Activated CD8-positive, alpha-beta memory T cell treated with anti-CD3 and anti-CD28 coated beads for 4 hours (primary cell): ENCODE results near the gene FAHD1.
"Not testable (repeated sequence)": the region's sequence is repeated elsewhere in the genome, so short reads cannot be mapped to it uniquely, and the experiment has no call there.

Source experiments
- DNase-seq, 2 donors: peaks; one replicate each; pipeline ENCODE4 v3.0.0-alpha.2; 2020; ENCODE audit warnings: low read depth in 2 of 2

Gene FAHD1

GRCh38 chr16:1789643-1790045 is 37.4 kb upstream of the FAHD1 start:
- no peak for DNase-seq

DNA sequence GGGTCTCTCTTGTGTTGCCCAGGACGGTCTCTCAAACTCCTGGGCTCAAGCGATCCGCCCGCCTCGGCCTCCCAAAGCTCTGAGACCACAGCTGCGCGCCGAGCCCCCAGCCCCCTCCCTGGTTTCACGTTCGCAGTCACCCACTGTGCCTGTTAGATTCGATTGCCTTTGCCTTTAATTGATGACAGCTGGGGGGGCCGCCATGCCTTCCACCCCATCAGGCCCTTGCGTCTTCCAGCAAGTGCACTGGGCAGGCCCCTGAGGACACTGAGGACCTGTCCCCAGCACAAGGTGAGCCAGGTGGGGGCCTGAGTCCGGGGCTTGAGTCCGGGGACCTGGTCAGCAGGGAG is 36.8 kb upstream of the FAHD1 start:
- DNase-seq = no peak

DNA sequence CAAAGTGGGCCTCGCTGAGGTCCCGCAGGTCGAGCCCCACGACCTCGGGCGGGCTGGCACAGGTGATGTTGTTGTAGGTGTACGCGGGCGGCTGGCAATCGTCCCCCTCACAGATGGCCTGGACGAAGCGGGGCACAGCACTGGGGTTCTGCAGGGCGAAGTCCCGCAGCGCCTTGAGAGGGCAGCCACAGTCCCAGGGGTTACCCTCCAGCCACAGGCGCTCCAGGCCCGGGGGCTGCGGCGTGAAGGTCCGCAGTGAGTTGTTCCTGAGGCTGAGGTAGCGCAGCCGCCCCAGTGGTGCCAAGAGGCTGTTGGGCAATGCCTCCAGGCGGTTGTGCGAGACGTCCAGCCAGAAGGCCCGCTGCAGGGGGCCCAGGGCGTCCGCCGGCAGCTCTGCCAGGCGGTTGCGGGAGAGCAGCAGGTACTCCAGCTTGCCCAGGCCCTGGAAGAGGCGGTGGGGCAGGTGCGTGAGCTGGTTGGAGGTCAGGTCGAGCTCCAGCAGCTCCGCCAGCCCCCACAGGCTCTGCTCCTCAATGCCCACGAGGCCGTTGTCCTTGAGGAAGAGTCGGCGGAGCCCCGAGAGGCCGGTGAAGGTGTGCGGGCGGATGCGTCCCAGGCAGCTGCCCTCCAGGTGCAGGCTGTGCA is 36.3 kb upstream of the FAHD1 start:
- DNase-seq = no peak

GRCh38 chr16:1791256-1791942 is 35.6 kb upstream of the FAHD1 start:
- DNase-seq = no peak

GRCh38 chr16:1791943-1792812 is 34.8 kb upstream of the FAHD1 start:
- DNase-seq = no peak

- no peak for DNase-seq
These were observed 34.0 kb upstream of the FAHD1 start for GRCh38 chr16:1792836-1793577.

DNA sequence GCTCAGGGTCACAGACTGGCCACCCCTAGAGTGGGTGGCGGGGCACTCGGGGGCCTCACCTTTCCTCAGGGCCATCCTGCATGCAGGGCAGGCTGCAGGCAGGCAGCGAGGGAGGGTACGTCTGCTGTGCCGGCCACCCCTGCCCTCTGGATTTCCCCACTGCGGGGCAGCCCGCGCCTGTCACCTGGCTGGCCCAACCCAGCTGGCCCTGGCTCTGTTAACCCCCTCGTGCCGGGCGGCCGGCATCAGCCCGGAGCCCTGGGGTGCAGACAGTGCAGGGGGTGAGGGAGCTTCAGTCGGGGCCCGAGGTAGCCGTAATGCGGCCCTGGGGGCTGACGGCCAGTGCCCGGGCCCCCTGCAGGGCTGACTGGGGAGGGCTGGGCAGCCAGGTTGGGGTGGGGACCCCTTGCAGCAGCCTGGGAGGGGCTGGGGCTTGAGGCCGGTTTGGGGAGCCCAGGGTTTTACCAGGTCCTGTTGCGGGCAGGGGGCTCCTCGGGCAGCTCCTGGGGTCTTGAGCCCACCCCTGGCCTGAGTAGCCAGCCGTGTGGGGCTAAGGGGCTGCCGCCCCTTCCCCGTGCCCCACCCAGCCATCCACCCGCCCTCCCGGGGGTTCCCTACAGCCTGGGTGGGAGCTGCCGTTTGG is 33.3 kb upstream of the FAHD1 start, which contains the start of gene IGFALS:
Gene IGFALS, minus strand, starts transcription at position 128 of the 643 bp plus-strand sequence. Its CDS starts 53 bp downstream, at position 75.
- no peak for DNase-seq

DNA sequence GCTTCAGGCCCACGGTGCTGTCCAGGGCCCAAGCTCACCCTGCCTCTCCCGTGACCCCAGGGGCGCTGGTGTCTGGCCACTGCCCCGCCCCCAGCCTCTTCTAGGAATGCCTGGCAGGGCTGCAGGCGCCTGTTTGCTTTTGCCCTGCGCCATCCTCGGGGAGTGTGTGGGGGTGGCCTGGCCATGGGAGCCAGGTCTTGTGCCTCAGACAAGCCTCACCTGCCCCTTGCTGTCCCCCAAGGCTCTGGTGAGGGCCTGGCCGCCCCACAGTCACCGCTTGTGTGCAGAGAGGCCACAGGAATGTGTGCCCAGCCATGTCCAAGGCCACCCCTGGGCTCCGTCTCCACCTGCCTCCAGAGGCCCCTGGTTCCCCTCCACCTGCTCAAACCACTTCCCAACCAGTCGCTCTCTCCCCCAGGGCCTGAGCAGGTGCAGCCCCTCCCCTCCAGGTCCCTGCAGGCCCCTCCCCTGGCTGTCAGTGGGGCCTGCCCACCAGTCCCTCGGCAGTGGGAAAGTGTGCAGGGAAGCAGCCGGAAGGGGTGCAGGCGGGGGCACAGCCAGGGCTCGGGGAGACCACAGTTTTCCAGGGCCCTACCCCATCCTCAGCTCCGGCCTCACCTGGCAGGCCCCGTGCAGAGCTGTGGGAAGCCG is 32.7 kb upstream of the FAHD1 start:
- no peak for DNase-seq

DNA sequence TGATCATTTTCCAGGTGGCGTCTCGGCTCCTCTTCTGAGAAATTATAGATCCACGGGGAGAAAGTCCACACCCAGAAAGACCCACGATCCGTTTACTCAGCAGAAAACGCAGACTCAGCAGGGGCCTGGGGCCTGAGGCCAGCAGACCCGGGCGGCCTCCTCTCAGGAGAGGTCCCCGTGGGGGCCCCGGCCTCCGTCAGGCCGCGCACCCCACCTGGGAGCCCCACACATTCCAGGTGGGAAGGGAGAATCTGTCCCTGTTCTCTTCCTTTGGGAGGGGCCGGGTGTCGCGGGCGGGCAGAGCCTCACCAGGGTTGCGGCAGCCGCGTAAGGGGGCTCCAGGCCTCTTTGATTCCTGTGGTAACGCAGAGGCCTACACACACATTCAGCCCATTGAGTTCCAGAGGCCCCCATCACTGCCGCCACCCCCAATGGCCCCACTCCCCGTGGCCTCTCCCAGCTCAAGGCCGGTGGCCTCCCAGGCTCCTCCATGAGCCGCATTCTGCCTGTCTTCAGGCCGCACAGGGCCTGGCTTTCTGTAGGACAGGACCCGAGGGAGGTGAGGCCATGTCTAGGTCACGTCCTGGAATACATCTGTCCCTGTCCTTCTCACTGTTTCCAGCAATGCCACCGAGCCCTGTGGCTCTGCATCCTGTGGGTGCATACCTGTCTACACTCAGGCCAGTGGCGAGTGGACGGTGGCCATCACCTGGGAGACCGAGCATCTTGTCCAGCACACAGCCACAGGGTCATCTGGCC is 31.9 kb upstream of the FAHD1 start:
- no peak for DNase-seq

DNA sequence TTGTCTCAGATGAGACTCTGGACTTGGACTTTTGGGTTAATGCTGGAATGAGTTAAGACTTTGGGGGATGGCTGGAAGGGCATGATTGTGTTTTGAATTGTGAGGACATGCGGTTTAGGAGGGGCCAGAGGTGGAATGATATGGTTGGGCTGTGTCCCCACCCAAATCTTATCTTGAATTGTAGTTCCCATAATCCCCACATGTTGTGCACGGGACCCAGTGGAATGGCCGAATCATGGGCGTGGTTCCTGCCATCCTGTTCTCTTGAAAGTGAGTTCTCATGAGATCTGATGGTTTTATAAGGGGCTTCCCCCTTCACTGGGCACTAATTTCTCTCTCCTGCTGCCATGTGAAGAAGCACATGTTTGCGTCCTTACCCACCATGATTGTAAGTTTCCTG is 27.7 kb upstream of the FAHD1 start:
- not testable (repeated sequence) for DNase-seq

DNA sequence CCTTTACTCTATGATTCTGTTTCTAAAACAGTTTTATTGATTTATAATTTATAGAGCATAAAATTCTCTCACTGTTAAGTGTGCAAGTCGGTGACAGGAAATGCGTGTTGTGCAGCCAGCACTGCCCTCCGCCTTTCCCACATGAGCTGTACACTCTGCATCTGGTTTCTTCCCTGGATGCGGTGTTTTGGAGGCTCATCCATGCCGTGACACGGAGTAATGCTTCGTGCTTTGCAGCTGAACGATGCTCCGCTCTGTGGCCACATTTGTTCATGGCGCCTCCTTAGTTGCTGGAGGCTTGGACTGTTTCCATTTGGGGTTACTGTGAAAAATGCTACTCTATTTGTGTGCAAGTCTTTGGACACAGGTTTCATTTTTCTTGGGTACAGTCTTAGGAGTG is 26.3 kb upstream of the FAHD1 start:
- DNase-seq = no peak

DNA sequence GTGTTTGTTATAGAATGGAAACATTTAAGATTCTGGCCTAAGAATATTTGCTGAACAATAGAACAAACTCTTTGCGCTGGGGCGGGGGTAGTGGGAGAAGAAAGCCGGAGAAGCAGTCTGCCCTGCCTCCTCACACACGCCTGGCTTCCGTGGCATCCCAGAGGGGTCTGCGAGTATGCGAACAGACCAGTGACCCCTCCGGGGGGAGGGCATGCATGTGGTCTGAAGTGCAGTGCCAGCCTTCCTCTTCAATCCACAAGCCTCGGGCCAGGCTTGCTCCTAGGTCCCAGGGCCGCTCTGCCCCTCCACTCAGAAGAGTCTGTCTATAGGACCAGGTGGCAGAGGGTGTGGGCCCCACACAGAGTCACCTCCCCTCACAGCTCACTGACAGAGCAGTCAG is 19.4 kb upstream of the FAHD1 start:
- no peak for DNase-seq

DNA sequence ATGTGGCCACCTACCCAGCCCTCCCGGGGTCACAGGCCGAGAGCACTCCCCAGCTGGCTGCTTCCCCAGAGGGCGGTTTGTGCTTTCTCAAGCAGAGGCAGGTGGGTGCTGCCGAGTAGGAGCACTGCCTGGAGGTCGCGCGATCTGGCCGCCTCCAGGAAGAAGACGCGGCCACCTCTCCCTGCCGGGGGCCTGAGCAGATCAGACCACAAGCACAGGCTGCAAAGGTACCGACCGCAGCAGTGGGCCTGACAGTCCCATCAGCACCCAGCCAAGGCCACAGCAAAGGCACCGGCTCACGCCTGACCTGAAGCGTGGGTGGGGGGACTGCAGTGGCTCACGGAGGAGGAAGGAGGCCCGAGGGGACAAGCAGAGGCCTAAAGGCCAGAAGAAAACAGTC is 18.3 kb upstream of the FAHD1 start:
- DNase-seq = no peak

DNA sequence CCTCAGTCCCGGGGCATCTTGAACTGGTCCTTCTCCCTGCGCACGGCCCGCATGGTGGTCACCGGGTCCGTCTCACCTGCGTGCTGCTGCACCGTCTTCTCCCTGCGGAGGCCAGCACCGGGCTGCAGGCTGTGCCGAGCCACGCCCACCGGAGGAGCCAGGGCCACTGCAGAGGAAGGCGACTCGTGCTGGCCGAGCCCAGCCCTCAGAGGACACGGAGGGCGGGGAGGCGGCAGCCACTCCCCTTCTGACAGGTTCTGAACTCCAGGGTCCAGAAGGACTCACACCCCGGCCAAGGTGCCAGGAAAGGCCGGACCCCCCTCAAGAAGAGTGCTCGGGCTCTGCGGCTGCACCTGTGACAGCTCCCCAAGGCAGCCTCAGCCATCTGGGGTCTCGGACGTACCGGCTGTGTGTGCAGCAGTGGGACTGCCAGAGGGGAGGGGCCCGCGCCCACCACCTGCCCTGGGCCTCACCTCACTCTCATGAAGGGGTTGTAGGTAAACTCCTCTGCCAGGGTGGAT is 17.7 kb upstream of the FAHD1 start:
- no peak for DNase-seq

- no peak for DNase-seq
These were observed 16.9 kb upstream of the FAHD1 start for GRCh38 chr16:1810106-1810505.

- no peak for DNase-seq
These were observed 16.5 kb upstream of the FAHD1 start for GRCh38 chr16:1810536-1810935.

GRCh38 chr16:1812732-1813163 is 14.3 kb upstream of the FAHD1 start:
- DNase-seq = no peak

DNA sequence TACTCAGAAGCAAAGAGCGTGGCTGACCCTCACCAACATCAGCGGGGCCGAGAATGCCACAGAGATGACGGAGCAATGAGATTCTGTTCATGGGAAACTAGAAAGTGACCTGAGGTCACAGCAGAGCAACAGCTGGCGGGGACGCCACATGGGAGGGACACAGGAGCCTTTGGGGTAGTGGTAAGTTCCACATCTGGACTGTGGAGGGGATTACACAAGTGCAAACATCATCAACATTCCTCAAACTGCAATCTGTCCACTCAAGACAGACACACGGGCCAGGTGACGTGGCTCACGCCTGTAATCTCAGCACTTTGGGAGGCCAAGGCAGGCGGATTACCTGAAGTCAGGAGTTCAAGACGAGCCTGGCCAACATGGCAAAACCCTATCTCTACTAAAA is 11.5 kb upstream of the FAHD1 start:
- DNase-seq = no peak

GRCh38 chr16:1816396-1817275 is 10.4 kb upstream of the FAHD1 start:
- DNase-seq = no peak
